WERI-Rb-1 (cell line): Measurements from ENCODE around the gene G6PD.

Experiments
- DNase-seq: peaks from one replicate; pipeline ENCODE4 v3.0.0-alpha.2; 2020
- H3K27ac ChIP-seq: fragments of 250-450 bp; sonication (Bioruptor Pico); 2 replicates; pipeline ENCODE4 v1.5.1; 2020; ENCODE audit warnings: mild to moderate bottlenecking, moderate library complexity
- H3K27me3 ChIP-seq: fragments of 250-450 bp; sonication (Bioruptor Pico); 2 replicates; pipeline ENCODE4 v1.5.1; 2021; ENCODE audit warnings: mild to moderate bottlenecking, low read depth, moderate library complexity; ENCODE audit not compliant: insufficient read depth, severe bottlenecking
- H3K36me3 ChIP-seq: fragments of 250-450 bp; sonication (Bioruptor Pico); 2 replicates; pipeline ENCODE4 v1.5.1; 2020; ENCODE audit warnings: mild to moderate bottlenecking, moderate library complexity
- H3K4me3 ChIP-seq: 2 replicates; pipeline ENCODE4 v1.5.1; 2011; ENCODE audit warnings: low read depth, mild to moderate bottlenecking, control low read depth, low read length
- H3K9me3 ChIP-seq: fragments of 250-450 bp; sonication (Bioruptor Pico); 2 replicates; pipeline ENCODE4 v1.5.1; 2021; ENCODE audit warnings: mild to moderate bottlenecking, moderate library complexity; ENCODE audit not compliant: severe bottlenecking
- CTCF ChIP-seq: IDR thresholded peaks from 2 replicates; pipeline ENCODE4 v1.5.1; 2011; ENCODE audit warnings: low read depth, mild to moderate bottlenecking, control low read depth, inconsistent platforms, low read length

Gene G6PD

GRCh38 chrX:154484255-154485149, 62.1 kb downstream of the G6PD start:
- Histone ChIP-seq H3K36me3 (peaks cover 29% of the 10 kb centered on the region), H3K27me3 (peaks cover 2% of the 10 kb centered on the region), H3K9me3 (peaks cover under 1% of the 10 kb centered on the region), H3K27ac (no peak overlapping the region), H3K4me3 (no peak overlapping the region)
- no peak for DNase-seq
- no peak for TF ChIP-seq CTCF

- no peak overlapping the region for H3K27ac ChIP-seq
- H3K4me3 ChIP-seq = no peak overlapping the region
- H3K27me3 ChIP-seq = peaks cover 3% of the 10 kb centered on the region
- TF ChIP-seq CTCF = no peak
- H3K36me3 ChIP-seq = peaks cover 28% of the 10 kb centered on the region
- DNase-seq = no peak
- H3K9me3 ChIP-seq = peaks cover 8% of the 10 kb centered on the region
These were observed 63.3 kb downstream of the G6PD start for GRCh38 chrX:154483325-154483724.

GRCh38 chrX:154482786-154483185, 63.9 kb downstream of the G6PD start:
- TF ChIP-seq CTCF = no peak
- Histone ChIP-seq H3K27ac (no peak overlapping the region), H3K27me3 (peaks cover 3% of the 10 kb centered on the region), H3K36me3 (peaks cover 25% of the 10 kb centered on the region), H3K4me3 (no peak overlapping the region), H3K9me3 (peaks cover 8% of the 10 kb centered on the region)
- DNase-seq = no peak

GRCh38 chrX:154481911-154482601, 64.6 kb downstream of the G6PD start:
- Histone ChIP-seq H3K27ac (no peak overlapping the region), H3K36me3 (peaks cover 21% of the 10 kb centered on the region), H3K27me3 (peaks cover 7% of the 10 kb centered on the region), H3K9me3 (peaks cover 8% of the 10 kb centered on the region), H3K4me3 (no peak overlapping the region)
- no peak for DNase-seq
- TF ChIP-seq CTCF = 0 out of 2 replicates have a peak, but pooled peaks have one; percentile 3
